ENCODE data around the gene ZNF655.
"Not testable (repeated sequence)": the region's sequence is repeated elsewhere in the genome, so short reads cannot be mapped to it uniquely, and the experiment has no call there.

ZNF655 gene

GRCh38 chr7:99558306-99559174 lies at the start of gene ZNF655:
ZNF655 (plus strand) TSS chr7:99558642; CDS start chr7:99560560, 1,918 bp downstream.
- peak; percentile 84 for DNase-seq (ENCODE audit: low spot score)

GRCh38 chr7:99514050-99514449 lies 44.4 kb upstream of the ZNF655 start:
- no peak for DNase-seq (ENCODE audit: low spot score)

- DNase-seq (ENCODE audit: low spot score) = no peak
Measured at GRCh38 chr7:99521399-99521798, 37.0 kb upstream of the ZNF655 start.

- no peak for DNase-seq (ENCODE audit: low spot score)
Measured at GRCh38 chr7:99525713-99526440, 32.6 kb upstream of the ZNF655 start.

- no peak for DNase-seq (ENCODE audit: low spot score)
Measured at GRCh38 chr7:99531354-99531765, 27.1 kb upstream of the ZNF655 start.

- no peak for DNase-seq (ENCODE audit: low spot score)
Measured at GRCh38 chr7:99535667-99536066, 22.8 kb upstream of the ZNF655 start.

- no peak for DNase-seq (ENCODE audit: low spot score)
Measured at GRCh38 chr7:99539213-99539811, 19.1 kb upstream of the ZNF655 start.

GRCh38 chr7:99540542-99540941 lies 17.9 kb upstream of the ZNF655 start:
- no peak for DNase-seq (ENCODE audit: low spot score)

GRCh38 chr7:99541212-99541611 lies 17.2 kb upstream of the ZNF655 start:
- no peak for DNase-seq (ENCODE audit: low spot score)

- DNase-seq (ENCODE audit: low spot score) = no peak
Measured at GRCh38 chr7:99543081-99543671, 15.3 kb upstream of the ZNF655 start.

- DNase-seq (ENCODE audit: low spot score) = no peak
Measured at GRCh38 chr7:99543916-99544315, 14.5 kb upstream of the ZNF655 start.

GRCh38 chr7:99545308-99545707 lies 13.1 kb upstream of the ZNF655 start:
- DNase-seq (ENCODE audit: low spot score) = not testable (repeated sequence)

GRCh38 chr7:99549545-99549944 lies 8.9 kb upstream of the ZNF655 start:
- DNase-seq (ENCODE audit: low spot score) = not testable (repeated sequence)

- no peak for DNase-seq (ENCODE audit: low spot score)
Measured at GRCh38 chr7:99551334-99551733, 7.1 kb upstream of the ZNF655 start.

- DNase-seq (ENCODE audit: low spot score) = peak; percentile 84
Measured at GRCh38 chr7:99551767-99552463, 6.5 kb upstream of the ZNF655 start, which contains the start of gene FAM200A. FAM200A (minus strand) TSS chr7:99552114; CDS start chr7:99548407, 3,707 bp downstream.

GRCh38 chr7:99553039-99553438 lies 5.4 kb upstream of the ZNF655 start:
- DNase-seq (ENCODE audit: low spot score) = no peak

GRCh38 chr7:99554939-99555338 lies 3.5 kb upstream of the ZNF655 start:
- DNase-seq (ENCODE audit: low spot score) = no peak

GRCh38 chr7:99557196-99557607 lies 1.2 kb upstream of the ZNF655 start:
- no peak for DNase-seq (ENCODE audit: low spot score)

GRCh38 chr7:99557940-99558305 lies 519 bp upstream of the ZNF655 start:
- DNase-seq (ENCODE audit: low spot score) = no peak

- DNase-seq (ENCODE audit: low spot score) = no peak
Measured at GRCh38 chr7:99559175-99559915, 903 bp downstream of the ZNF655 start.

Measured in activated CD4-positive, alpha-beta T cell treated with anti-CD3 and anti-CD28 coated beads, Interleukin-2, Interleukin-4, amounts not matched to agents 100 ng/mL and 50 ng/mL, durations not matched to agents 16 hours and 8 hours (primary cell).